ACC112 (cell line): ENCODE results near the gene COX4I2.
"Not testable (repeated sequence)": the region's sequence is repeated elsewhere in the genome, so short reads cannot be mapped to it uniquely, and the experiment has no call there.

Experiments used
- H2AFZ ChIP-seq: fragments of 200-600 bp; sonication (generic); one replicate; pipeline ENCODE4 v1.6.0; 2017; ENCODE audit warnings: antibody characterized with exemption, low read length; ENCODE audit not compliant: unreplicated experiment
- H3K27ac ChIP-seq: fragments of 200-600 bp; sonication (generic); 2 replicates; pipeline ENCODE4 v1.5.1; 2014; ENCODE audit warnings: low read depth, mild to moderate bottlenecking, antibody characterized with exemption, low read length, moderate library complexity
- H3K27me3 ChIP-seq: fragments of 200-600 bp; sonication (generic); 2 replicates; pipeline ENCODE4 v1.6.1; 2014; ENCODE audit warnings: mild to moderate bottlenecking, antibody characterized with exemption, low read length, moderate library complexity, mixed read lengths; ENCODE audit not compliant: insufficient read depth
- H3K36me3 ChIP-seq: fragments of 200-600 bp; sonication (generic); 2 replicates; pipeline ENCODE4 v1.6.1; 2016; ENCODE audit warnings: mild to moderate bottlenecking, antibody characterized with exemption, low read length, moderate library complexity, mixed read lengths; ENCODE audit not compliant: insufficient read depth
- H3K4me1 ChIP-seq: fragments of 200-600 bp; sonication (generic); one replicate; pipeline ENCODE4 v1.6.1; 2016; ENCODE audit warnings: low read length, mixed read lengths; ENCODE audit not compliant: insufficient read depth, unreplicated experiment, control insufficient read depth
- H3K4me3 ChIP-seq: fragments of 200-600 bp; sonication (generic); 2 replicates; pipeline ENCODE4 v1.5.1; 2014; ENCODE audit warnings: mild to moderate bottlenecking, low read depth, low read length
- H3K79me2 ChIP-seq: fragments of 200-600 bp; sonication (generic); one replicate; pipeline ENCODE4 v1.6.0; 2016; ENCODE audit warnings: low read length; ENCODE audit not compliant: control insufficient read depth, unreplicated experiment, insufficient read depth

COX4I2 gene

GRCh38 chr20:31633339-31633914, 4.3 kb upstream of the COX4I2 start:
- no peak overlapping the region for H2AFZ ChIP-seq
- H3K79me2 ChIP-seq, result no peaks in the 10 kb centered on the region
- no peaks in the 10 kb centered on the region for H3K36me3 ChIP-seq
- no peaks in the 10 kb centered on the region; the same call in 1 of the 2 replicates for H3K27me3 ChIP-seq
- no peaks in the 10 kb centered on the region for H3K4me1 ChIP-seq
- H3K4me3 ChIP-seq, result no peak overlapping the region
- no peak overlapping the region for H3K27ac ChIP-seq

GRCh38 chr20:31638317-31638716, 605 bp downstream of the COX4I2 start:
- no peaks in the 10 kb centered on the region; the same call in 1 of the 2 replicates for H3K27me3 ChIP-seq
- no peaks in the 10 kb centered on the region for H3K79me2 ChIP-seq
- no peaks in the 10 kb centered on the region for H3K4me1 ChIP-seq
- no peaks in the 10 kb centered on the region for H3K36me3 ChIP-seq
- no peak overlapping the region for H3K4me3 ChIP-seq
- no peak overlapping the region for H3K27ac ChIP-seq
- H2AFZ ChIP-seq, result no peak overlapping the region

- Histone ChIP-seq H3K27ac (no peak overlapping the region), H3K36me3 (no peaks in the 10 kb centered on the region), H3K79me2 (no peaks in the 10 kb centered on the region), H3K4me1 (no peaks in the 10 kb centered on the region), H3K27me3 (no peaks in the 10 kb centered on the region; the same call in 1 of the 2 replicates), H3K4me3 (no peak overlapping the region), H2AFZ (no peak overlapping the region)
These were observed 1.1 kb downstream of the COX4I2 start for GRCh38 chr20:31638816-31639215.

- Histone ChIP-seq H3K4me3 (no peak overlapping the region), H3K36me3 (no peaks in the 10 kb centered on the region), H3K4me1 (no peaks in the 10 kb centered on the region), H3K27me3 (no peaks in the 10 kb centered on the region; the same call in 1 of the 2 replicates), H3K27ac (no peak overlapping the region), H3K79me2 (no peaks in the 10 kb centered on the region), H2AFZ (no peak overlapping the region)
These were observed 2.5 kb downstream of the COX4I2 start for GRCh38 chr20:31640259-31640658.

GRCh38 chr20:31641391-31641790, 3.7 kb downstream of the COX4I2 start:
- no peaks in the 10 kb centered on the region for H3K79me2 ChIP-seq
- no peak overlapping the region for H2AFZ ChIP-seq
- no peak overlapping the region for H3K4me3 ChIP-seq
- H3K27me3 ChIP-seq, result no peaks in the 10 kb centered on the region; the same call in 1 of the 2 replicates
- H3K36me3 ChIP-seq, result no peaks in the 10 kb centered on the region
- H3K27ac ChIP-seq, result no peak overlapping the region
- no peaks in the 10 kb centered on the region for H3K4me1 ChIP-seq

- H2AFZ ChIP-seq, result no peak overlapping the region
These were observed 5.1 kb downstream of the COX4I2 start for GRCh38 chr20:31642837-31643236.

GRCh38 chr20:31643522-31643921, 5.8 kb downstream of the COX4I2 start:
- Histone ChIP-seq H3K27me3 (no peaks in the 10 kb centered on the region), H2AFZ (no peak overlapping the region), H3K4me1 (no peaks in the 10 kb centered on the region), H3K27ac (no peak overlapping the region), H3K79me2 (no peaks in the 10 kb centered on the region), H3K4me3 (no peak overlapping the region), H3K36me3 (no peaks in the 10 kb centered on the region)

More at GRCh38 chr20:31642837-31643236, 5.1 kb downstream of the COX4I2 start:
- Histone ChIP-seq H3K4me3 (no peak overlapping the region), H3K79me2 (no peaks in the 10 kb centered on the region), H3K27me3 (no peaks in the 10 kb centered on the region; the same call in 1 of the 2 replicates), H3K27ac (no peak overlapping the region), H3K36me3 (no peaks in the 10 kb centered on the region), H3K4me1 (no peaks in the 10 kb centered on the region)

- Histone ChIP-seq H3K27ac (no peak overlapping the region), H3K4me1 (no peaks in the 10 kb centered on the region), H3K79me2 (no peaks in the 10 kb centered on the region), H3K36me3 (no peaks in the 10 kb centered on the region), H3K4me3 (no peak overlapping the region), H2AFZ (no peak overlapping the region), H3K27me3 (no peaks in the 10 kb centered on the region)
These were observed 7.0 kb downstream of the COX4I2 start for GRCh38 chr20:31644701-31645100.

GRCh38 chr20:31648104-31648503, 10.4 kb downstream of the COX4I2 start:
- H3K4me3 ChIP-seq, H2AFZ ChIP-seq, H3K27me3 ChIP-seq, H3K79me2 ChIP-seq, H3K27ac ChIP-seq, H3K4me1 ChIP-seq, H3K36me3 ChIP-seq: not testable (repeated sequence)

GRCh38 chr20:31652917-31653396, 15.2 kb downstream of the COX4I2 start:
- H2AFZ ChIP-seq, result no peak overlapping the region
- no peaks in the 10 kb centered on the region for H3K79me2 ChIP-seq
- H3K4me3 ChIP-seq, result peak overlapping the region; percentile 54
- H3K27me3 ChIP-seq, result no peaks in the 10 kb centered on the region
- peak overlapping the region; percentile 72 for H3K27ac ChIP-seq
- H3K36me3 ChIP-seq, result no peaks in the 10 kb centered on the region
- H3K4me1 ChIP-seq, result peaks cover 13% of the 10 kb centered on the region

- H3K27ac ChIP-seq, result peak overlapping the region; percentile 72; the same call in 1 of the 2 replicates
- H3K4me3 ChIP-seq, result no peak overlapping the region
- no peaks in the 10 kb centered on the region for H3K79me2 ChIP-seq
- H2AFZ ChIP-seq, result peak overlapping the region; percentile 65
- H3K4me1 ChIP-seq, result peaks cover 13% of the 10 kb centered on the region
- no peaks in the 10 kb centered on the region for H3K27me3 ChIP-seq
- H3K36me3 ChIP-seq, result no peaks in the 10 kb centered on the region
These were observed 15.8 kb downstream of the COX4I2 start for GRCh38 chr20:31653561-31653960.
